Measurements from ENCODE around the gene MBP. TPM values are rescaled to one million over a fixed set of nuclear protein-coding genes. Genes with fewer than 3 reads are reported as not detected.

MBP gene
- polyA plus RNA-seq, 1 donor from 2014 or later = 3.3 TPM

- no peak overlapping the region for H2AFZ ChIP-seq (ENCODE audit: low read depth, low read length)
- no peaks in the 10 kb centered on the region for H3K79me2 ChIP-seq (replicated peaks; ENCODE audit: insufficient read depth, low read length)
- H3K36me3 ChIP-seq (ENCODE audit: insufficient read depth, low read length) = no peaks in the 10 kb centered on the region
- H3K4me2 ChIP-seq (ENCODE audit: low read length) = no peak overlapping the region
- no peaks in the 10 kb centered on the region for H4K20me1 ChIP-seq (ENCODE audit: insufficient read depth)
- H3K9me2 ChIP-seq (ENCODE audit: insufficient read depth, low read length) = no peaks in the 10 kb centered on the region
- no peak overlapping the region for H3K9ac ChIP-seq (ENCODE audit: low read length)
- H3K4me3 ChIP-seq (ENCODE audit: low read length) = no peak overlapping the region
- H3K9me3 ChIP-seq (ENCODE audit: low read length) = no peaks in the 10 kb centered on the region
- H3F3A ChIP-seq (ENCODE audit: insufficient read depth, low read length, poor library complexity, severe bottlenecking) = no peaks in the 10 kb centered on the region
- H3K27ac ChIP-seq (ENCODE audit: low read length) = no peak overlapping the region
- no peaks in the 10 kb centered on the region for H3K27me3 ChIP-seq (ENCODE audit: insufficient read depth, low read depth, low read length)
- TF ChIP-seq EZH2 (IDR thresholded peaks at IDR 0.05; ENCODE audit: borderline replicate concordance, insufficient read depth, low read length, poor library complexity, severe bottlenecking) = no peak
- no peak for TF ChIP-seq SMC3 (conservative IDR thresholded peaks at IDR 0.05; ENCODE audit: poor library complexity)
- no peak for TF ChIP-seq CTCF (IDR thresholded peaks at IDR 0.05; ENCODE audit: poor library complexity, severe bottlenecking)
- no peak for TF ChIP-seq EP300 (conservative IDR thresholded peaks at IDR 0.05; ENCODE audit: poor library complexity, severe bottlenecking)
- TF ChIP-seq MXI1 (conservative IDR thresholded peaks at IDR 0.05; ENCODE audit: poor library complexity, severe bottlenecking) = no peak
- TF ChIP-seq POLR2AphosphoS5 (IDR thresholded peaks at IDR 0.05) = no peak
- TF ChIP-seq TAF1 (IDR thresholded peaks at IDR 0.05; ENCODE audit: low read depth) = no peak
- TF ChIP-seq RAD21 (conservative IDR thresholded peaks at IDR 0.05) = no peak
- TF ChIP-seq REST (IDR thresholded peaks at IDR 0.05; ENCODE audit: borderline replicate concordance) = no peak
Observed at GRCh38 chr18:76999077-76999476, 133.5 kb downstream of the MBP start.

DNA sequence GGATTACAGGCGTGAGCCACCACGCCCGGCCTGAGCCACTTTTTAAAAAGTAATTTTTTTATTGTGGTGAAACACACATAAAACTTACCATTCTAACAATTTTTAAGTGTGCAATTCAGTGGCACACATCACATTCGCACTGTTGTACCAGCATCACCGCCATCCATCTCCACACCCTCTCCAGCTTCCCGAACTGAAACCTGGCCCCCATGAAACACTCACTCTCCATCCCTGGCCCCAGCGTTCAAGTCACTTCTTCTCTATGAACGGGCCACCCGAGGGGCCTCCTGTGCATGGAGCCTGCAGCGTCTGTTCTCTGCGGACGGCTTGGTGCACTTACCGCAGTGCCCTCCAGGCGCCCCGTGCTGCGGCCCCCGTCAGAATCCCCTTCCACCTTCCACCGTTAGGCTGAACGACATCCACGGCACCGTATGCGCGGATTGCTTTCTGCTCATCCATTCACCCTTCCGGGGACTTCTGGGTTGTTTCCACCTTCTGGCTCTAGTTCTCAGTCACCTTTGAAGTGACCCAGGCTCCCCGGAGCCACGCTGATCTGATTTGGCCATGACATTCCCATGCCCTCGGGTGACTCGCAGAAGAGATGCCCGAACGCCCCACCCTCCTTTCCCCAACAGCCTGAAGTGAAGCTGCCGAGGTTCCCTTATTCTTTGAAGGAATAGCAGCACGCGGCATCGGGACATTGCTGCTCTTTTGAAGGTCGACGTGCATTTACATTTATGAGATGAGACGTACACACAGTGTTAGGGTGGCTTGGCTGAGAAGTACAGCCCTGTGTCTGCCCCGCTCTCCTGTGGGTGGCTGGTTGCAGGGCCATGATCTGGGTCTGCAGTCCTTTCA is 134.4 kb downstream of the MBP start:
- H3K27ac ChIP-seq (ENCODE audit: low read length) = no peak overlapping the region
- H3K4me2 ChIP-seq (ENCODE audit: low read length) = no peak overlapping the region
- no peak overlapping the region for H3K4me3 ChIP-seq (ENCODE audit: low read length)

More for the DNA sequence above, 134.4 kb downstream of the MBP start:
- no peaks in the 10 kb centered on the region for H4K20me1 ChIP-seq (ENCODE audit: insufficient read depth)
- no peak for TF ChIP-seq RAD21 (conservative IDR thresholded peaks at IDR 0.05)
- TF ChIP-seq REST (IDR thresholded peaks at IDR 0.05; ENCODE audit: borderline replicate concordance) = no peak
- no peak for TF ChIP-seq MXI1 (conservative IDR thresholded peaks at IDR 0.05; ENCODE audit: poor library complexity, severe bottlenecking)
- no peak for TF ChIP-seq POLR2AphosphoS5 (IDR thresholded peaks at IDR 0.05)
- no peak for TF ChIP-seq CTCF (IDR thresholded peaks at IDR 0.05; ENCODE audit: poor library complexity, severe bottlenecking)
- TF ChIP-seq EP300 (conservative IDR thresholded peaks at IDR 0.05; ENCODE audit: poor library complexity, severe bottlenecking) = no peak
- TF ChIP-seq EZH2 (IDR thresholded peaks at IDR 0.05; ENCODE audit: borderline replicate concordance, insufficient read depth, low read length, poor library complexity, severe bottlenecking) = no peak
- TF ChIP-seq TAF1 (IDR thresholded peaks at IDR 0.05; ENCODE audit: low read depth) = no peak
- TF ChIP-seq SMC3 (conservative IDR thresholded peaks at IDR 0.05; ENCODE audit: poor library complexity) = no peak
- H3F3A ChIP-seq (ENCODE audit: insufficient read depth, low read length, poor library complexity, severe bottlenecking) = no peaks in the 10 kb centered on the region
- no peaks in the 10 kb centered on the region for H3K27me3 ChIP-seq (ENCODE audit: insufficient read depth, low read depth, low read length)
- H3K9me2 ChIP-seq (ENCODE audit: insufficient read depth, low read length) = no peaks in the 10 kb centered on the region
- H3K79me2 ChIP-seq (replicated peaks; ENCODE audit: insufficient read depth, low read length) = no peaks in the 10 kb centered on the region
- no peaks in the 10 kb centered on the region for H3K36me3 ChIP-seq (ENCODE audit: insufficient read depth, low read length)
- no peak overlapping the region for H3K9ac ChIP-seq (ENCODE audit: low read length)
- H3K9me3 ChIP-seq (ENCODE audit: low read length) = no peaks in the 10 kb centered on the region
- no peak overlapping the region for H2AFZ ChIP-seq (ENCODE audit: low read depth, low read length)

Measured in neural cell (in vitro differentiated cells).